DMS153 treated with DMSO at 0.1 percent for 48 hours (cell line): ENCODE data around the gene FGR.
A peak's percentile ranks its signal among the peaks of the same experiment; 100 is the strongest.
"Not testable (repeated sequence)": the region's sequence is repeated elsewhere in the genome, so short reads cannot be mapped to it uniquely, and the experiment has no call there.

Experiments
- DNase-seq: peaks from one replicate; lab custom pipeline; 2025; ENCODE audit not compliant: unreplicated experiment; lab: John Stamatoyannopoulos, UW

The FGR gene

GRCh38 chr1:27634985-27635367 is at the start of gene FGR:
Gene FGR (minus strand): TSS chr1:27635185. CDS start chr1:27623916, 11,269 bp downstream.
- no peak for DNase-seq

- DNase-seq = no peak
Measured at GRCh38 chr1:27684176-27684575, 49.2 kb upstream of the FGR start.

GRCh38 chr1:27682351-27682944 is 47.5 kb upstream of the FGR start:
- no peak for DNase-seq

GRCh38 chr1:27681580-27681979 is 46.6 kb upstream of the FGR start:
- not testable (repeated sequence) for DNase-seq

- not testable (repeated sequence) for DNase-seq
Measured at GRCh38 chr1:27680225-27680791, 45.3 kb upstream of the FGR start.

GRCh38 chr1:27678747-27679146 is 43.8 kb upstream of the FGR start:
- no peak for DNase-seq

- no peak for DNase-seq
Measured at GRCh38 chr1:27676410-27676809, 41.4 kb upstream of the FGR start.

GRCh38 chr1:27672750-27673112 is 37.7 kb upstream of the FGR start:
- DNase-seq = no peak

GRCh38 chr1:27671964-27672749 is 37.2 kb upstream of the FGR start, which contains the start of gene IFI6:
Gene IFI6 (minus strand): TSS chr1:27672192. CDS start chr1:27669314, 2,878 bp downstream.
- peak; percentile 98 for DNase-seq

- no peak for DNase-seq
Measured at GRCh38 chr1:27669876-27670275, 34.9 kb upstream of the FGR start.

GRCh38 chr1:27668808-27669723 is 34.1 kb upstream of the FGR start:
- peak; percentile 74 for DNase-seq

GRCh38 chr1:27668121-27668807 is 33.3 kb upstream of the FGR start:
- no peak for DNase-seq

- DNase-seq = no peak
Measured at GRCh38 chr1:27666791-27667254, 31.8 kb upstream of the FGR start.

GRCh38 chr1:27666294-27666693 is 31.3 kb upstream of the FGR start:
- no peak for DNase-seq

- DNase-seq = no peak
Measured at GRCh38 chr1:27665016-27665651, 30.1 kb upstream of the FGR start.

- no peak for DNase-seq
Measured at GRCh38 chr1:27664291-27664690, 29.3 kb upstream of the FGR start.

GRCh38 chr1:27662707-27663393 is 27.9 kb upstream of the FGR start:
- peak; percentile 86 for DNase-seq

- no peak for DNase-seq
Measured at GRCh38 chr1:27662261-27662660, 27.3 kb upstream of the FGR start.

GRCh38 chr1:27661412-27662075 is 26.6 kb upstream of the FGR start:
- no peak for DNase-seq
